Inflammatory macrophage treated with lipopolysaccharide for 1 hour (primary cell): Measurements from ENCODE around the gene SDHD.
A peak's percentile ranks its signal among the peaks of the same experiment; 100 is the strongest.

Experiments used
- DNase-seq, 2 donors: peaks; one replicate each; pipeline ENCODE4 v3.0.0-alpha.2; 2020 to 2022

SDHD gene

DNA sequence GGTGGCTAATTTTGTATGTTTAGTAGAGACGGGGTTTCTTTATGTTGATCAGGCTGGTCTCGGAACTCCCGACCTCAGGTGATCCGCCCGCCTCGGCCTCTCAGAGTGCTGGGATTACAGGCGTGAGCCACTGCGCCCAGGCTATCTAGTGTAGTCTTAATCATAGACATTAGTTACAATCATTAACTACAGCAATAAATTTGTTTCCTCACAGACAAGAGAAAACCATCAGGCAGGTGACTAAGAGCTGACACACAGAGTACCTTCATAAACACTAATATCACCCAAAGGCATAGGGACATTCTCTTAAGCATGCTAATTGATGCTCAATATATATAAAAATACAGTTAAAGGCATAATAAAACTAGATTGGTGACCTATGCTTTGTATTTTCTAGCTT lies 19.4 kb downstream of the SDHD start:
- no peak for DNase-seq

DNA sequence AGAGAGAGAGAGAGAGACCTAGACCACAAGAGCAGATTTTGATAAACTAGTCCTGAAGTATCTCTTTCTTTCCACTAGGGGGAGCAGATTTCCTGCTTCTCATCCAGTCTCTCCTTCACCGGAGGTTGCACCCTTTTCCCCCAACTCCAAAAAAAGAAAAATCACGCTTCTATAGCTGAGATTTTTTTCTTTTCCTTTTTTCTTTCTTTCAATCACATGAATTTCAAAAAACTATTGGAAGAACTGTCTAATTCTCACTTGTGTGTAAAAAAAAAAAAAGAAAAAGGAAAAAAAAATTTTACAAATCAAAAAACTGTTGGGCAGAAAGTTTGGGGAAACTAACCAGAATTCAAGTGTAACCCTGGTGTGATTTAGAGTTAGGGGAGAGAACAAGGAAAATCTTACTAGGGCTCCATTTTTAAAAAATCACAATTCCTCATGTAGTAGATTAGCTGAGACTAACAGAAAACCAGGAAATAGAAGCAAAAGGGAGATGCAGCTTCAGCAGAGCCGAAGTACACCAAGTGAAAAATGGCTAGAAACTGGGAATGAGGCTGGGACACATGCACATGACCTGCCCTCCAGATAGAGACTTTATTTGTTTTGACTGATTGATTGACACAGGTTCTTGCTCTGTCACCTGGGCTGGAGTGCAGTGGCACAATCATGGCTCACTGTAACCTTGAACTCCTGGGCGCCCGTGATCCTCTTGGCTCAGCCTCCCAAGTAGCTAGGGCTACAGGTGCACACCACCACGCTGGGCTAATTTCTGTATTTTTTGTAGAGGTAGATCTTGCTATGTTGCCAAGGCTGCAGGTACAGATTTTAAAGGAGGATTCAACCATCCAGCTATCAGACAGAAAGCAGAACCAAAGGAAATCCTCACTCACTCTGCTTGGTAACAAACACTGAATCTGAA lies 27.1 kb downstream of the SDHD start:
- peak; percentile 63 to 75 for DNase-seq

DNA sequence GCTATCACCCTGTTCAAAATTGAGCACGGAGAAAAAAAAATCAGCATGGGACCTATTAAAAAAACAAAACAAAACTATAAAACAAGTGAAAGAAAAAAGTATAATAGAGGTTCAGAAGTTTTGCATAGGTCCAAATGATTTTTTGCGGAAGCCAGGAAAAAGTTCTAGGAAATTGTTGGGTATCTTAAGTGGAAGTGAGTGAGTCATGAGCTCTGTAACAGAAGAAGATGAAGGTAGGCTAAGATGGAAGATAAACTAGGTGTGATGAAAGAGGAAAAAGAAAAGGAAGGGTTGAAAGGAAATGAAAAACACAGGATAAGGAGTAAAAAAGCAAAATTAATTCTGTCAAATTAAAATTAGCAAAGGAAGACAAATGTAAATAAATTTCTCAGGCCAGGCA lies 27.8 kb downstream of the SDHD start:
- DNase-seq = no peak

DNA sequence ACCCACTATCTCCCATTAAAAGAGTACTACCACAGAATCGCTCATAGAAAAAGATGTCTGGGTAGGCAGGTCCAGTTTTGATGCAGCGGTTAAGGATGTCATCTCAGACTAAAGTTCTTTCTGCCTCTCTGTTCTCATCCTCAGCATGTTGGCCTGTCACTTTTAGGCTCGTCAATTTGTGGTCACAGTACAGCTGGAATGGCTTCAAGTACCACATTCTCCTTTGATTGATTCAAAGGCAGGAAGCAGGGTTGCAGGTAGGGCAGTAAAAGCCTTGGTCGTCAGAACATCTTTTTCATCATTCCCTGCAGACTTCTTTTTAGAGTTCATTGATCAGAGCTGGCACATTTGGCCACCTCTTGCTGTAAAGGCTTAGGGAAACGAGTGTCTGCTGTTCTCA lies 28.7 kb downstream of the SDHD start:
- no peak for DNase-seq

DNA sequence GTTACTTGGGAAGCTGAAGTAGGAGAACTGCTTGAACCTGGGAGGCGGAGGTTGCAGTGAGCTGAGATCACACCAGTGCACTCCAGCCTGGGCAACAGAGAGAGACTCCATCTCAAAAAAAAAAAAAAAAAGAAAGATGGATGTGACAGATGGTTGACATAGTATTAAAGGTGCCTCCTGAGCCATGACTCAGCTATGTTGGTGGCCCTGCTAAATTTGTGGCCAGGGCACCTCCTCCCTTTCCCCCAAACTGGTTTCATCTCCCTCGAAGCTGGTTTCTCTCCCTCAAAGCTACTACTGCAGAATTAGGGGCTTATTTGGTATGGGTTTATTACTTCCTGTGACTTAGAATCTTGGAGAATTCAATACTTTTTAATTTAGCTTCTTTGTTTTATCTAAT lies 31.5 kb downstream of the SDHD start:
- no peak for DNase-seq

DNA sequence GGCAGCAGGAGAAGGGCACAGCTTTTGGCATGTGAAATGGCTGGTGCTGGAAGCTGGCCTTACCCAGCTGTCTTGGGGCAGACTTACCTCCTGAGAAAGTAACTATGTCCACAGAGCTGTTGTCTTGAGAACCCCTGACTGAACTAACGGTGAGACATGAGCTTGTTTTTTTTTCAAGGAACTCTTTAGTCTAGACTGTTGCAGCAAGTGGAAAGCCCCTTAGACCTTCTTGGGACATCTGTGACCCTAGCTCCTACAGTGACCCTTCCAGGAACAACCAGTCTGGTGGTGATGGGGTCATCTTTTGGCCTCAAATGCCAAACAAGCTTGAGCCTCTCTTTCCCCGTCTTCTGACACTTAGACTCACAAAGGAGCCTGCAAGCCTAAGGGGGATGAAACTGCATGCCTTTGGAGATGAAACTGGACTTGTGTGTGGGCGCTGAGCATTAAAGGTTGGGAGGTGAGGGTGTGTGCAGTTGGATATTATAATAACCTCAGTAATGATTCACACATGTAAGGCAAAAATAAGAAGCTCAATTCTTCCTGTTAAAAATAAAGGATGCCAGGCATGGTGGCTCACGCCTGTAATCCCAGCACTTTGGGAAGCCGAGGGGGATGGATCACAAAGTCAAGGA lies 35.4 kb downstream of the SDHD start:
- DNase-seq = peak in 1 of 2 donors; percentile 87

DNA sequence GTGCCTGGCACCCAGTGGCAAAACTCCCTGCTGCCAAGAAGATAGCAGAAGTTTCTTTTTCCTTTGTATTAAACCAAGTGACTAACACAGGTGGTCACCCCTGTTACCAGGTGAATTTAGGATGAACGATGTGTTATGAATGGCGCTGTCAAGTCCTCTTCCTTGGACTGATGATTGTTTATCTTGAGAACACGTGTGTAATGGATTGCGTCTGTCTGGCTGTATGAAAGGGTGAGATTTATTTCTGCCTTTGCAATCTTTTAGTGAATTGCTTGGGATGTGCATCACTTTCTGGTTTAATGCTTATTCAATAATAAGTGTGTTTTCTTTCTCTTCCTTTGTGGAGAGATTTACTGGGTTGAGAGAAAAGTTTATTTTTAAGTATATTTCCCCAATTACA lies 36.5 kb downstream of the SDHD start:
- no peak for DNase-seq

DNA sequence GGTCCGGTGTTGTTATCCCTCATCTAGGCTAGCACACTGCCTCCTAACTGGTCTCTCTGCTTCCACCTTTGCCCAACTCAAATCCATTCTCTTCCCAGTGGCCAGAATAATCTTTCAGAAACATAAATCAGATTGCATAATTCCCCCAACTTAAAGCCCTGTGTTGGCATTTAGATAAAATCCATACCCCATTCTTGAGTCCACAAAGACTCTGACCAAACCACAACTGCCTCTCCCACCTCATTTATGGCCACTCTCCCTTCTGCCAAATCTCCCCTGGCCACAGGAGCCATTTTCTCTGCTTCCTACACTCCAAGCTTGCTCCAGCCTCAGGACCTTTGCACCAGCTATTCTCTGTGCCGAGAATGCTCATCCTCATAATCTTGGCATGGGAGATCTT lies 40.4 kb downstream of the SDHD start:
- no peak for DNase-seq

DNA sequence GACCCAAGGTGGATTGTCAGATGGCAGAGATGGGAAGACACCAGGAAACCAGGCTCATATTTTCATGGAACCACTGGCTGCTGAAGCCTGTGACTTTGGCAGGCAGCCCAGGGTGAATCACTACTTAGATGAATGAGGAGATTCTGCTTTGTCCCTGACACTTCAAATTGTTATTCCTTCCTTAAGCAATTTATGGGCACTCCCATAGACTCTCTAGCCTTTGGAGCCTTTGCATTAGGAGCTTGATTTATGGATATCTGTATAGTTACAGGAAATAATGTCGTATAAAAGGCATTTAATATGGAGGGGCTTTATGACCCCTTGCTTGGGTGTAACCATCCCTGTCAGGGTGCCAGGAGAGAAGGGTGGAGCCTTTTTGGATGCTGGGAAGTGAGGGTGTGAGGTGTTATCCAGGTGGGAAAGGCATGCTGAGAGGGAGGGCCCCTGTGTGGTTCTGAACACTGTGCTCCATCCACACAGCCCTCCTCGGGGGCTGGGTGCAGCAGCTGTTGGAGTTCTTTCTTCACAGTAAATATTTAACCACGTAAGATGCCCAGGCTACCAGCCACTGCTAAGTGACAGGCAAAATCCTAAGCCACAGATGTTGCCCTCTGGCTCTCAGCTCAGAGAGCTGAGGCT lies 41.9 kb downstream of the SDHD start:
- no peak for DNase-seq

DNA sequence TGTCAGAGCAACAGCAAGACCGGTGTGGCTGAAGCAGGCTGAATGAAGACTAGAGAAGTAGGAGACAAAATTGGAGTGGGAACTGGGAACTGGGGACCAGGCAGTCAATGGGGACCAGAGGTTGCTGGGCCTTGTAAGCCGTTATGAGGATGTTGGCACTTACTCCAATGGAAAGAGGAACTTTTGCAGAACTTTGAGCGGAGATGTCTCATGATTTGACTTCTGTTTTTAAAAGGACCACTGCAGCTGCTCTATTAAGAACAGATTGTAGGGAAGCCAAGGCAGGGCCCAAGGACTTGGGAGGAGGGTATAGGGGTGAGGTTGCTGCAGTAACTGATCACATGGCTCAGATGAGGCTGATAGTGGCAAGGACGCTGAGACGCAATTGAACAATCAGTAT lies 43.0 kb downstream of the SDHD start:
- DNase-seq = peak; percentile 81

DNA sequence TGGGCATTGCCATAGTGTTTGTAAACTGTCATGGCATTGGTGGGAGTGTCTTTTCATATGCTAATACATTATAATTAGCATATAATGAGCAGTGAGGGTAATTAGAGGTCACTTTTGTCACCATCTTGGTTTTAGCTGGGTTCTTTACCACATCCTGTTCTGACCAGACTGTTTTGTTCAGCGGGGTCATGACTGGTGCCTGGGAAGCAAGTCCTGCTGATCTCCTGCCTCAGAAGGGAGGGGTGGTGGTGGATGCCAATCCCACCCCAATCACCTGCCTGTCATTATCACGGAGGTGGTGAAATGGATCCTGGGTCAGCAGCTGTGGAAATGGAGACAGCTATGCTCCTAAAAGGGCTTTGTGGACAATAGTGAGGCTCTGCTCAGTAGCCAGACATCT lies 46.1 kb downstream of the SDHD start:
- DNase-seq = no peak

DNA sequence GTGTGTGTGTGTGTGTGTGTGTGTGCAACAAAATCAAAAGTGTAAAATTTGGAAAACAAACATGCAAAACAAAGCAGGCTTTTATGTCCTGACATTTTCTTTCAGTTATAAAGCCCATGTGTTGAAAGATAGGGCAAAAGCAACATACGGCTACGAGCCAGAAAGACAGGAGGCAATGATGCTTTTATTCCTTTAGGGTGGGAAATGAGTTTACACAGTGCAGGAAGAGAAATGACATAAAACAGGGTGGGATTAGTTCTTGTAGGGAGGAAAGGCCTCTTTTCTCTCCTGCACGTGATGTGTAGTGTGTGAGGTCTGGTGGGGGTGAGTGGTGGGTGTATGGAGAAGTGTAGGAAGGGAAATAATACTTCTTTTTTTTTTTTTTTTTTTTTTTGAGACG lies 47.8 kb downstream of the SDHD start:
- no peak for DNase-seq

DNA sequence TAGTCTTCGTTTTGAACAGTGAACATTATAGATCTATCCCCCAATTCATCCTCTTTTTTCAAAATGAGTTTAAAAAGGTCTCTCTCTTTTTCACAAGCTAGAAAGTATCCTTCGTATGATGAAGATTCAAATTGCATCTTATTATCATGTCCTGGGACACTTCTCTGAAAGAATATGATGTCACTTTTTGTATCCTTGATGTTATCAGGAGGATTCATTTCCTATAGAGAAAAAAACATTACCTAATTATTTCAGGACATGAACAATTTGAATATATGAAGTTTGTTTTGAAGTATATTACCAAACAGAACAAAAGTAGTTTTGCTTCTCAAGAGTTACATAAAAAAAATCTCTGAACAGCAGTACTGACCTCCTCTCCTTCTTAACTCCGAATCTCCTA lies 56.9 kb downstream of the SDHD start:
- no peak for DNase-seq
